DMS53 treated with DMSO at 0.1 percent for 48 hours (cell line): ENCODE data around the gene TMEM179B.

Source experiments
- DNase-seq: peaks from one replicate; lab custom pipeline; 2025; ENCODE audit not compliant: unreplicated experiment; lab: John Stamatoyannopoulos, UW

The TMEM179B gene

DNA sequence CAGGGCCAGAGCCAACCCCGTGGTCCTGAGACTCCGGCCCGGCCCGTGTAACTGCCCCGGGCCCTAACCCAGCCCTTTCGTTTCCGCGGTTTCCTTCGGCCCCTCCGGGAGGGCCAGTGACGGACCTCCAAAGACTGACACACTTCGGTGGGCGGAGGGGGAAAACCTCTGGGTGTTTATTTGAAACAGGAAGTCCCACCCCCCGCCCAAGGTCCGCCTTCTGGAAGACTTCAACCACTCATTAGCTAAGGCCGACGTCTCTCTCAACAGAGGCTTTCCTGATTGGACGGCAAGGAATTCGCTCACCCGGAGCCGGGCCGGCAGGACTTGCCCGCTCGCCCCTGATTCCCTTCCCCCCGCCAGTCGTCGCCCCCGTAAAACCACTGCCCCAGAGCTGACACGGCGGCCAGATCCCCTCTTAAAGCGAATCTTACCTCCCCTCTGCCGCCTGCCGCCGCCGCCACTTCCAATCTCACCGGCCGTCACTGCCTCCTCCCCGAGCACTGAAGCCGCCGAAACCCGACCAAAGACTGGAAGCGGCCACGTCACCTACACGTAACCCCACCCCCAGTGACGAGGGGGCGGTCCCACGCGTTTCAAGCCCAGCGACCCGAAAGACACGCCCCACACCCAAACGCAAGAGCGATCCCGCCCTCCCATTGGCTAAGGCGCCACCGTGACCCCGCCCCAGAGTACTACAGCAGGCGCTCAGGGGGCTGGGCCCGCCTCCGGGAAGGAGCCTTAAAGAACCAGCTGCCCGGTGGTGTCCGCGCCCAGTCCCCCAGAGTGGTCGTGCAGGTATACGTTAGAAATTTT is 44.5 kb downstream of the TMEM179B start, which contains the start of gene STX5:
Gene STX5 (minus strand): TSS at position 532 of the 816 bp plus-strand sequence. CDS start 808 bp downstream, outside the sequence.
- DNase-seq, result peak; percentile 94

DNA sequence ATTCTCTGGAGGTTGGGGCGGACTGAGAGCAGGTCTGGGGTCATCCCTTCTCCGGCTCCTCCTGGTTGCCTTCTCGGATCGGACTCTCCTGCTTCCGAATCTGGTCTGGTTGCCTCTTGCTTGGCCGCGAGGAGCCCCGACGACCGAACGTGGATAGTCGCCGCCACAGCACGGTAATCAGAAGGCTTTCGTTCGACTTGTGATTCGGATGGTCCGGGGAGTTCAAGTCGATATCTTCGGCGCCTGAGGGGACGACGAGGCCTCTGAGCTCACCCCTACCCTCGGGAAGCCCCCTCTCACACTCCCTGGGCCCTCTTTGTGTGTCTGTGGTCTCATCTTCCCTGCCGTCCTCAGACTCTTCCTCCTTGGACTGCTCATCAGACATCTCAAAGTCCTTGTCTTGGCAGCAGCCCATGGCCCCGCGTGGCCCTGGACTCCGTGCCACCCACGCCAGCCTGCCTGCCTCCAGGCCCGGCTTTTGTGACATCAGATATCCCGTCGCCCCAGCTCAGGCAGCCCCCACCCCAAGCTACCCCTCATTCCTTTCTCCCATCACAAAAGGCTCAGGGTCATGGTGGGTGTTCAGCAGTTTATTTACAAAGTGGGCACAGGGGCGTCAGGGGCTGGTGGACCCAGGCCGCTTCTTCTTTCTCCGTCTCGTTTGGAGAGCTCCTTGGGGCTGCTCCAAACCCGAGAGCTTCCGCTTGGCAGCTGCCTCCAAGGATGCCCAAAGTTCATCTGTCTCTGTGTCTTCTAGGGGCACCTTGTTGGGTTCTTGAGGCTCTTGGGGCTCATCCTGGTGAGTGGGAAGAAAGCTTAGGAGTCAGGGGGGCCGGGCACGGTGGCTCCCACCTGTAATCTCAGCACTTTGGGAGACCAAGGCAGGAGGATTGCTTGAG is 45.4 kb downstream of the TMEM179B start, which contains the start of gene TEX54:
Gene TEX54 (minus strand): TSS at position 506 of the 899 bp plus-strand sequence.
- DNase-seq, result no peak

DNA sequence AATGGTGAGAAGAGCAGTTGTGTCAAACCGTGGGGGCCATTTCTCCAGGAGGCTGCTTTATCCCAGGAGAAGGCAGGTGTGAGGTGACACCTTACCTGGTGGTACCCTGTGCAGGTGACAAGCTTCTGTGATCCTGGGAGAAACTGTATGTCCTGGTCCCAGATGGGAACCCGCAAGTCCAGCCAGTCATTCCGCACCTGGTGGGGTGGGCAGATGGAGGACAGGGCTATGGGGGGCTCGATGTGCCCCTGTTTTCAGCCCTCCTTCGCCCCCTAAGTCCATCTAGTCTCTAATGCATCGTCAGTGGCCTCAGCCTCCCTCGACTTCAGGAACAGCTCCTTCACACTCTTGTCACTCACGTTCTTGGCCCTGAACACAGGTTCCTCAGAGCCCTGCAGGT is 48.1 kb downstream of the TMEM179B start:
- no peak for DNase-seq

DNA sequence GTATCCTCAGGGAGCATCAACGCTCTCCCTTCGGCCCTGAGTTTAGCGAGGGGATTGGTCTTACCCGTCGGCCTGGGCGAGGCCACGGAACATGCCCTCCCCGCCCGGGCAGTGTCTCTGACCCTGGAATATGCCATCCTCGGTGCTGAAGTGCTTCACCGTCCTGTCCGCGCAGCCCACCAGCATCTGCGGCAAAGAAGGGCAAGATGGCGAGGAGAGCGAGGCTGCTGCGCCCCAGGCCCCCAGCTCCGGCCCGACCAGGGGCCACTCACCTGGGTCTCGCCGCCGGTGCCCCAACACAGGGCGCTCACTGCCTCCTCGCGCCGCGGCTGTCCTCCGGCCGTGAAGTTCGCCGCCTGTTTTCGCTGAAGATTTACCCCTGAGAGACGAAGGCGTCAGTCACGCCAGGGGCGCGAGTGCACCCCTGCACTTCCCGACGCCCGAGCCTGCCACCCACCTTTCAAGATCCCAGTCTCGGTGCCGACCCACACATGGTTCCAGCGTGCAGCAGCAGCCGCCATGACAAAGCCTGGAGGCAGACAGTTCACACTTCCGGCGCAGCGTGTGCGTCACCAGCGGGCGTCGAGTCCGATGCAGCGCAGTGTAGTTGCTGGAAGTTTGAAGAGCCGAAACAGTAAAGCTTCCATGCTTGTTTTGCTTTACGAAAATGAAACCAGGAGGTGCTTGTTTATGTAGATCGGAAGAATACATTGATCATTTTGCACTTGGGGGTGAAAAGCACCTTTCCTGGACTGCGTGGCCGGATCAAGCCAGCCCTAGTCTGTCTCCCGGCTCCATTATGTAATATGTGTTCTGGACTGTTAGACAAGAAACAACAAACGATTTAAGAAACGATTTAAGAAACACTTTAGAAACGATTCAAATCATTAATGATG is 52.1 kb downstream of the TMEM179B start, which contains the start of gene WDR74:
Gene WDR74 (minus strand): TSS at position 541 of the 896 bp plus-strand sequence. CDS start 20 bp downstream, at position 521.
- peak; percentile 86 for DNase-seq
